ENCODE results near the gene SLC8A2.
A peak's percentile ranks its signal among the peaks of the same experiment; 100 is the strongest.
"Not testable (repeated sequence)": the region's sequence is repeated elsewhere in the genome, so short reads cannot be mapped to it uniquely, and the experiment has no call there.

Gene SLC8A2

GRCh38 chr19:47389150-47389556 lies 82.5 kb downstream of the SLC8A2 start:
- Mint-ChIP-seq H3K27me3 (peaks cover 15 to 17% of the 10 kb centered on the region in 2 donors), H3K36me3 (ENCODE audit: insufficient read depth) (no peaks in the 10 kb centered on the region), H3K4me1 (ENCODE audit: low read depth in 2 of 2) (peaks cover 2 to 6% of the 10 kb centered on the region in 2 donors), H3K9me3 (no peaks in the 10 kb centered on the region), H3K27ac (peak overlapping the region; percentile 35 to 83), H3K4me3 (no peak overlapping the region)
- no peak for DNase-seq
- ATAC-seq (replicated peaks), result peak; percentile 47

DNA sequence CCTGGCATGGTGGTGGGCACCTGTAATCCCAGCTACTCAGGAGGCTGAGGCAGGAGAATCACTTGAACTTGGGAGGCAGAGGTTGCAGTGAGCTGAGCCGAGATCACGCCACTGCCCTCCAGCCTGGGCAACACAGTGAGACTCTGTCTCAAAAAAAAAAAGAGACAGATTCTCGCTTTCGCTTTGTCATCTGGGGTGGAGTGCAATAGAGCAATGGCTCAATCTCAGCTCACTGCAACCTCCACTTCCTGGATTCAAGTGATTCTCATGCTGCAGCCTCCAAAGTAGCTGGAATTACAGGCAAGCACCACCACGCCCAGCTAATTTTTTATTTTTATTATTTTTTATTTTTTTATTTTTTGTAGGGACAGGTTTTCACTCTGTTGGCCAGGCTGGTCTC lies 83.0 kb downstream of the SLC8A2 start:
- peak; percentile 37 for ATAC-seq (replicated peaks)
- not testable (repeated sequence) for H3K4me3 Mint-ChIP-seq; H3K4me1 Mint-ChIP-seq (ENCODE audit: low read depth in 2 of 2); DNase-seq; H3K36me3 Mint-ChIP-seq (ENCODE audit: insufficient read depth); H3K9me3 Mint-ChIP-seq
- peak overlapping the region in 1 of 2 donors; percentile 35 for H3K27ac Mint-ChIP-seq
- H3K27me3 Mint-ChIP-seq, result peaks cover 10 to 13% of the 10 kb centered on the region in 2 donors

DNA sequence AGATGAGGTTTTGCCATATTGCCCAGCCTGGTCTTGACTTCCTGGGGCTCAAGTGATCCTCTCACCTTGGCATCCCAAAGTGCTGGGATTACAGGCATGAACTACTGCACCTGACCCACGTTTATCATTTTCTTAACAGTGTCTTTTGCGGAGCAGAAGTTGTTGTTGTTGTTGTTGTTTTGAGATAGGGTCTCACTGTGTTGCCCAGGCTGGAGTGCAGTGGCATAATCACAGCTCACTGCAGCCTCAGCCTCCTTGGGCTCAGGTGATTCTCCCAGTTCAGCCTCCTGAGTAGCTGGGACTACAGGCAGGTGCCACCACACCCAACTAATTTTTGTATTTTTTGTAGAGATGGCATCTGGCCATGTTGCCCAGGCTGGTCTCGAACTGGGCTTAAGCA lies 84.1 kb downstream of the SLC8A2 start:
- not testable (repeated sequence) for H3K27me3 Mint-ChIP-seq; DNase-seq; ATAC-seq (replicated peaks); H3K9me3 Mint-ChIP-seq; H3K36me3 Mint-ChIP-seq (ENCODE audit: insufficient read depth); H3K4me3 Mint-ChIP-seq
- Mint-ChIP-seq H3K27ac (peak overlapping the region in 1 of 2 donors; percentile 58), H3K4me1 (ENCODE audit: low read depth in 2 of 2) (peaks cover 11 to 15% of the 10 kb centered on the region in 2 donors)

DNA sequence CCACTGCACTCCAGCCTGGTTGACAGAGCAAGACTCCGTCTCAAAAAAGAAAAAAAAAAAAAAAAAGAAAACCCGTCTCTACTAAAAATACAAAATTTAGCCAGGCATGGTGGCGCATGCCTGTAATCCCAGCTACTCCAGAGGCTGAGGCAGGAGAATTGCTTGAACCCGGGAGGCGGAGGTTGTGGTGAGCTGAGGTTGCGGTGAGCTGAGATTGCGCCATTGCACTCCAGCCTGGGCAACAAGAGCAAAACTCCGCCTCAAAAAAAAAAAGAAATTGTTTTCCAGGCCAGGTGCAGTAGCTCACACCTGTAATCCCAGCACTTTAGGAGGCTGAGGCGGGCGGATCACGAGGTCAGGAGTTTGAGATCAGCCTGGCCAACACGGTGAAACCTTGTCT lies 85.1 kb downstream of the SLC8A2 start:
- H3K4me1 Mint-ChIP-seq (ENCODE audit: low read depth in 2 of 2), result peaks cover 20 to 24% of the 10 kb centered on the region in 2 donors
- not testable (repeated sequence) for H3K27ac Mint-ChIP-seq; DNase-seq; H3K27me3 Mint-ChIP-seq; H3K36me3 Mint-ChIP-seq (ENCODE audit: insufficient read depth); H3K4me3 Mint-ChIP-seq; ATAC-seq (replicated peaks); H3K9me3 Mint-ChIP-seq

DNA sequence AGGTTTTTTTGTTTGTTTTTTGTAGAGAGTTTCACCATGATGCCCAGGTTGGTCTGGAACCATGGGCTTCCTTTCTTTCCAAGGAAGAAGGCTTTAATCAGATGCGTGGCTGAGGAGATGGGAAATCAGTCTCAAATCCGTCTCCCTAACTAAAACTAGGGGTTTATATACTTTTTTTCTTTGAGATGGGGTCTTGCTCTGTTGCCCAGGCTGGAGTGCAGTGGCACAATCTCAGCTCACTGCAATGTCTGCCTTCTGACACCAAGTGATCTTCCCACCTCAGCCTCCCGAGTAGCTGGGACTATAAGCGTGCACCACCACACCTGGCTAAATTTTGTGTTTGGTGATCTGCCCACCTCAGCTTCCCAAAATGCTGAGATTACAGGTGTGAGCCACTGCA lies 87.2 kb downstream of the SLC8A2 start:
- Mint-ChIP-seq H3K4me1 (ENCODE audit: low read depth in 2 of 2) (peaks cover 28 to 29% of the 10 kb centered on the region in 2 donors), H3K36me3 (ENCODE audit: insufficient read depth) (peaks cover 11% of the 10 kb centered on the region)
- not testable (repeated sequence) for H3K27ac Mint-ChIP-seq; H3K27me3 Mint-ChIP-seq; H3K4me3 Mint-ChIP-seq; ATAC-seq (replicated peaks); H3K9me3 Mint-ChIP-seq; DNase-seq

DNA sequence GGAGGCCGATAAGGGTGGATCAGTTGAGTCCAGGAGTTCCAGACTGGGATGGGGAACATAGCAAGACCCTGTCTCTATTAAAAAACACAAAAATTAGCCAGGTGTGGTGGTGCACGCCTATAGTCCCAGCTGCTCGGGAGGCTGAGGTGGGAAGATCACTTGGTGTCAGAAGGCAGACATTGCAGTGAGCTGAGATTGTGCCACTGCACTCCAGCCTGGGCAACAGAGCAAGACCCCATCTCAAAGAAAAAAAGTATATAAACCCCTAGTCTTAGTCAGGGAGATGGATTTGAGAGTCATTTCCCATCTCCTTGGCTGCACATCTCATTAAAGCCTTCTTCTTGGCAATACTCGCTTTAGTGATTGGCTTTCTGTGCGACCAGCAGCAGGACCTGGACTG lies 87.8 kb downstream of the SLC8A2 start:
- not testable (repeated sequence) for DNase-seq; ATAC-seq (replicated peaks); H3K27me3 Mint-ChIP-seq; H3K4me3 Mint-ChIP-seq; H3K27ac Mint-ChIP-seq; H3K9me3 Mint-ChIP-seq
- H3K36me3 Mint-ChIP-seq (ENCODE audit: insufficient read depth), result peaks cover 11% of the 10 kb centered on the region
- H3K4me1 Mint-ChIP-seq (ENCODE audit: low read depth in 2 of 2), result peaks cover 28 to 29% of the 10 kb centered on the region in 2 donors

DNA sequence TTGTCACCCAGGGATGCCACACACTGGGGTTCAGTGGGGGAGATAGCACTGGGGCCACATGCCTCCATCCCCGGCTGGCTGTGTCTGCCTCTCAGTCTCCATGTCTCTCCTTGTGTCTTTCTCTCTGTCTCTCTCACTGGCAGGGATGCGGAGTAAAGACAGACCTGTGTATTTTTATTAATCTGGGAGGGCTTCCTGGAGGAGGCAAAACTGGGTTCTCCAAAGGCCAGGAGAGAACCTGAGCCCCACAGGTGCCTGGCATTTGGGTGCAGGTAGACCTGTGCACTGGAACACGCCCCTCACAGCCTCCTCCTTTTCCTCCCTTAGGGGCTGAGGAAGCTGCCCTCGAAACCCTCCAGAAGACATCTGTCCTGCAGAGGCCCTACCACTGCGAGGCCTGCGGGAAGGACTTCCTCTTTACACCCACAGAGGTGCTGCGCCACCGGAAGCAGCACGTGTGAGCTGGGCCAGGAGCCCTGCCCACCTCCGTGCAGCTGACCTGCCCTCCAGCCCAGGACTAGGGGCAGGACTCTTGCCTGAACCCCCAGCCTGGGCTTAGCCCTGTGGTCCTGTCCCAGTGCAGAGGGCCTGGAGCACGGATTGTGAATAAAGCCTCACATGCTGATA lies 89.9 kb downstream of the SLC8A2 start:
- ATAC-seq (replicated peaks) (peak; percentile 96), DNase-seq (peak; percentile 23 to 38 (median 35))
- Mint-ChIP-seq H3K9me3 (no peaks in the 10 kb centered on the region), H3K4me3 (peak overlapping the region; percentile 74), H3K27me3 (no peaks in the 10 kb centered on the region), H3K4me1 (ENCODE audit: low read depth in 2 of 2) (peaks cover 28 to 29% of the 10 kb centered on the region in 2 donors), H3K36me3 (ENCODE audit: insufficient read depth) (peaks cover 11% of the 10 kb centered on the region), H3K27ac (peak overlapping the region; percentile 85 to 97)

- DNase-seq, result no peak
- no peak for ATAC-seq (replicated peaks)
- H3K27me3 Mint-ChIP-seq, result no peaks in the 10 kb centered on the region
- no peaks in the 10 kb centered on the region for H3K9me3 Mint-ChIP-seq
- peaks cover 28 to 29% of the 10 kb centered on the region in 2 donors for H3K4me1 Mint-ChIP-seq (ENCODE audit: low read depth in 2 of 2)
- peaks cover 13% of the 10 kb centered on the region for H3K36me3 Mint-ChIP-seq (ENCODE audit: insufficient read depth)
- H3K4me3 Mint-ChIP-seq, result peak overlapping the region; percentile 74
- H3K27ac Mint-ChIP-seq, result peak overlapping the region; percentile 85 to 97
These were observed 90.6 kb downstream of the SLC8A2 start for GRCh38 chr19:47381121-47381520.

GRCh38 chr19:47380559-47380958 lies 91.1 kb downstream of the SLC8A2 start:
- peak overlapping the region in 1 of 2 donors; percentile 22 for H3K4me3 Mint-ChIP-seq
- H3K27ac Mint-ChIP-seq, result peak overlapping the region; percentile 58 to 85
- ATAC-seq (replicated peaks) (no peak), DNase-seq (no peak)
- H3K9me3 Mint-ChIP-seq, result no peaks in the 10 kb centered on the region
- H3K27me3 Mint-ChIP-seq, result no peaks in the 10 kb centered on the region
- peaks cover 14% of the 10 kb centered on the region for H3K36me3 Mint-ChIP-seq (ENCODE audit: insufficient read depth)
- H3K4me1 Mint-ChIP-seq (ENCODE audit: low read depth in 2 of 2), result peaks cover 28 to 29% of the 10 kb centered on the region in 2 donors

GRCh38 chr19:47379381-47379938 lies 92.2 kb downstream of the SLC8A2 start:
- no peak for ATAC-seq (replicated peaks)

DNA sequence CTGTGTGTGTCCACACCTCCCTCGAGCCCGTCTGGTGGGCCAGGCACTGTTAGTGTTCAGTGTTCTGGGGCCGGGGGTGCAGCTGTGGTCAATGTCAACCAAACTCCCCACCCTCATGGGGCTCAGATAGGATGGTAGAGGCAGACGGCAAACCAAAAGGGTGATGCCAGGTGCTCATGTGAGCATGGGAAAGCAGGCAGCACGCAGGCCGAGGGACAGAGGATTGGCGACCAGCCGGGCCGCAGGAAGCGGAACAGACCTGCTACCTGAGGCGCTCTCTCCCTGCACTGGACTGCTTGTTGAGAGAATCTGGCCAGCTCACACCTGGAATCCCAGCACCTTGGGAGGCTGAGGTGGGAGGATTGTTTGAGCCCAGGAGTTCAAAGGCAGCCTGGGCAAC lies 93.4 kb downstream of the SLC8A2 start:
- H3K27ac Mint-ChIP-seq, result peak overlapping the region in 1 of 2 donors; percentile 64
- H3K36me3 Mint-ChIP-seq (ENCODE audit: insufficient read depth), result peaks cover 19% of the 10 kb centered on the region
- no peaks in the 10 kb centered on the region for H3K27me3 Mint-ChIP-seq
- no peak overlapping the region for H3K4me3 Mint-ChIP-seq
- no peaks in the 10 kb centered on the region for H3K9me3 Mint-ChIP-seq
- DNase-seq, result no peak
- peaks cover 24 to 25% of the 10 kb centered on the region in 2 donors for H3K4me1 Mint-ChIP-seq (ENCODE audit: low read depth in 2 of 2)
- ATAC-seq (replicated peaks), result no peak

More at GRCh38 chr19:47379381-47379938, 92.2 kb downstream of the SLC8A2 start:
- DNase-seq, result no peak
- Mint-ChIP-seq H3K4me3 (no peak overlapping the region), H3K27ac (peak overlapping the region; percentile 64 to 85), H3K9me3 (no peaks in the 10 kb centered on the region), H3K4me1 (ENCODE audit: low read depth in 2 of 2) (peaks cover 28 to 29% of the 10 kb centered on the region in 2 donors), H3K36me3 (ENCODE audit: insufficient read depth) (peaks cover 14% of the 10 kb centered on the region), H3K27me3 (no peaks in the 10 kb centered on the region)

All from effector memory CD8-positive, alpha-beta T cell (primary cell).